H1 (cell line): Measurements from ENCODE around the gene CD180. TPM values are rescaled to one million over a fixed set of nuclear protein-coding genes. Genes with fewer than 3 reads are reported as not detected.

Experiments used
- BACH1 ChIP-seq: IDR thresholded peaks from 2 replicates; pipeline ENCODE4 v1.6.1; 2012; ENCODE audit warnings: low read length, improper control_type of control experiment
- EP300 ChIP-seq, 2 experiments: IDR thresholded peaks; 1 replicate in 1 of 2; 2 replicates in 1 of 2; pipeline ENCODE4 v1.6.1; 2011 to 2012; ENCODE audit warnings: low read depth in 2 of 2, low read length in 2 of 2, mild to moderate bottlenecking in 2 of 2, borderline replicate concordance in 1 of 2, inconsistent platforms in 1 of 2, moderate library complexity in 1 of 2
- MAFK ChIP-seq: IDR thresholded peaks from 2 replicates; pipeline ENCODE4 v1.6.1; 2012; ENCODE audit warnings: low read depth, mild to moderate bottlenecking, improper control_type of control experiment, low read length
- SUZ12 ChIP-seq: fragments of 200-600 bp; sonication (generic); IDR thresholded peaks from 2 replicates; pipeline ENCODE4 v1.6.1; 2012; ENCODE audit warnings: mild to moderate bottlenecking, inconsistent platforms, low read length, moderate library complexity, mixed read lengths
- polyA plus RNA-seq, 7 experiments: library from polyadenylated mRNA; depleted of rRNA in 3 of 7; stranded (reverse) in 5 of 7; unstranded in 2 of 7; fragments of >200 nt in 5 of 7; fragments of 200-250 nt in 2 of 7; gene quantifications; 1 replicate in 5 of 7; 2 replicates in 1 of 7; 4 replicates in 1 of 7; pipeline versions ENCODE4 v1.2.1 to v1.2.3, GENCODE V29; 2011 to 2013; ENCODE audit warnings: missing spikeins in 2 of 7, mixed read lengths in 2 of 7
- total RNA-seq: library from RNA; stranded (reverse); fragmentation: NEBNext Ultra II Directional; extraction: Animal tissue kit (Norgen Biotek cat#: 25700); gene quantifications from 2 replicates; pipeline ENCODE4 v1.2.1, GENCODE V29; 2021

The CD180 gene
- total and polyA plus RNA-seq, 2 of the 8 experiments (the other 6 are each of a cell fraction or from before 2014, with no cell fraction given): not detected

GRCh38 chr5:67133217-67133616 lies 63.4 kb downstream of the CD180 start (continued):
- TF ChIP-seq EP300 (IDR thresholded peaks at IDR 0.05; ENCODE audit: borderline replicate concordance in 1 of 2, low read depth in 2 of 2, low read length in 2 of 2) (no peak), MAFK (no peak), SUZ12 (no peak), BACH1 (no peak)
